Measurements from ENCODE around the gene COL27A1.
A peak's percentile ranks its signal among the peaks of the same experiment; 100 is the strongest.

COL27A1 gene

DNA sequence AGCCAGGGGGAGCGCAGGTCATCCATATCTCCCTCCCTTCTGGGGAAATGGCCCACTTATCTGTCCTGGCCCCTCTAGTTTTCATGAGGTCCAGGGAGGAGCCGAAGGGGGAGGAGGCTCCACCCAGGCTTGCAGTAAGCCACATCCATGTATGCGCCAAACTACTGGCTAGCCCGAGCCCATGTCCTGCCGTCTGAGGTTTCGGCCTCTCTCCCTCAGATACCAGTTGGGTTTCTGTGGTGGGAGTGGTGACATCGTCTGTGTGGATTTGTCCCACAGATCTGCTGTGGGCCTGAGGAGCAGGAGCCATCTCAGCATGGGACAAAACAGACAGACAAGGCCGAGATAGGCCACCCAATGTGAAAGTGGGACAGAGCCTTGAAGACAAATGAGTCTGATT is 89.2 kb downstream of the COL27A1 start:
- TF ChIP-seq, protein P1, sequence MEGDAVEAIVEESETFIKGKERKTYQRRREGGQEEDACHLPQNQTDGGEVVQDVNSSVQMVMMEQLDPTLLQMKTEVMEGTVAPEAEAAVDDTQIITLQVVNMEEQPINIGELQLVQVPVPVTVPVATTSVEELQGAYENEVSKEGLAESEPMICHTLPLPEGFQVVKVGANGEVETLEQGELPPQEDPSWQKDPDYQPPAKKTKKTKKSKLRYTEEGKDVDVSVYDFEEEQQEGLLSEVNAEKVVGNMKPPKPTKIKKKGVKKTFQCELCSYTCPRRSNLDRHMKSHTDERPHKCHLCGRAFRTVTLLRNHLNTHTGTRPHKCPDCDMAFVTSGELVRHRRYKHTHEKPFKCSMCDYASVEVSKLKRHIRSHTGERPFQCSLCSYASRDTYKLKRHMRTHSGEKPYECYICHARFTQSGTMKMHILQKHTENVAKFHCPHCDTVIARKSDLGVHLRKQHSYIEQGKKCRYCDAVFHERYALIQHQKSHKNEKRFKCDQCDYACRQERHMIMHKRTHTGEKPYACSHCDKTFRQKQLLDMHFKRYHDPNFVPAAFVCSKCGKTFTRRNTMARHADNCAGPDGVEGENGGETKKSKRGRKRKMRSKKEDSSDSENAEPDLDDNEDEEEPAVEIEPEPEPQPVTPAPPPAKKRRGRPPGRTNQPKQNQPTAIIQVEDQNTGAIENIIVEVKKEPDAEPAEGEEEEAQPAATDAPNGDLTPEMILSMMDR (conservative IDR thresholded peaks at IDR 0.05; ENCODE audit: low read depth, low read length) = no peak
- H3K4me3 ChIP-seq (ENCODE audit: low read depth, low read length) = no peak overlapping the region
- no peak for DNase-seq (ENCODE audit: low read depth)

DNA sequence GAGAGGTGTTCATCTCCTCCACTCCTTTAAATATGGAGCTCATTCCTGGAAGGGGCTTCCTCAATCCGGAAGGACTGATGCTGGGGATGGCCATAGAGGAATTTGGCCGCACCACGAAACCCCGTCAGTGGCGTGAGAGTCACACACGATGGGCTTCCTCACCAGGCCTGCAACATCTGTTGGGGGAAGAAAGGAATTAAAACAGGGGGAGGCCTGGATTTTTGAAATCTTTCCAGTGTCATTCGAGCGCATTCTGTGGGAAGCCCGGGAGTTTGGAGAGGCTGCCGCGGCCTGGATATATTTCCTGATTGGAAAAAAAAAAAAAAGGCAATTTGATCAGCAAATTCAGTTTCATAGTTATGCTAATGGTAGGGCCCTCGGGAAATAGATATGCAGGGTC is 91.2 kb downstream of the COL27A1 start:
- no peak for DNase-seq (ENCODE audit: low read depth)
- H3K4me3 ChIP-seq (ENCODE audit: low read depth, low read length) = no peak overlapping the region
- TF ChIP-seq, protein P1 (conservative IDR thresholded peaks at IDR 0.05; ENCODE audit: low read depth, low read length) = no peak

DNA sequence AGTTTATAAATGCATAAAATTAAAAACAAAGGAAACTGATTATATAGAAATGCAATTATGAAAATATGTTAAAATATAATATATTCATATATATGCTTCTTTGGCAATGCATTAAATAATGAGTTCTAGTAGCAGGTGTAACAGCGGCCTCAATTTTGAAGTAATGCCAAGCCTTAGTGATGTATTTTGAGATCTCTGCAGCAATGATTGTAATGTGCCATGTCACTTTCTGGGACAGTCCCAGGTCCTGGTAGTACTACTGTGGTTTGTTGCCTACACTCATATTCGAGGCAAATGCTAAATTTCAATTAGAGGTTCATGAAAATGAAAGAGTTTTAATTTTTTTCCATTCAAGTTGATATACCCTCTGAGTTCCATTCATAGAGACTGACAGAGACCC is 91.7 kb downstream of the COL27A1 start:
- DNase-seq (ENCODE audit: low read depth) = no peak
- H3K4me3 ChIP-seq (ENCODE audit: low read depth, low read length) = no peak overlapping the region
- TF ChIP-seq, protein P1 (conservative IDR thresholded peaks at IDR 0.05; ENCODE audit: low read depth, low read length) = no peak

DNA sequence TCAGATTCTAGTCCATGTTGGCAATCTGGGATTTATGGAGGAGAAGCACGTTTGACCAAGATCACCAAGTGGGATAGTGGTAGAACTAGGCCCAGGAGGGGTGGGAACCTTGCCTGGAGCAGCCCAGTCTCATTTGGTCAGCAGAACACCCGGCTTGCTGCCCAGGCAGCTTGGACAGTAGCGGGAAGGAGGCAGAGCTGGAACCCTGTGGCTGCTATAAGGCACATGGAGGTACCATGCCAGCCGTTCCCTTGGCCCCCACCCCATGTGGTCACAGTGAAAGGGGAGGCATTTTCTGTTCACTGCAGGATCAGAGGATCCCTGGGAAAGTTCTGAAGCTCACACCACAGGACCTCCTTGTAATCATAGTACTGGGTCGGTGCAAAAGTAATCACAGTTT is 92.2 kb downstream of the COL27A1 start:
- TF ChIP-seq, protein P1 (conservative IDR thresholded peaks at IDR 0.05; ENCODE audit: low read depth, low read length) = no peak
- no peak overlapping the region for H3K4me3 ChIP-seq (ENCODE audit: low read depth, low read length)
- no peak for DNase-seq (ENCODE audit: low read depth)

DNA sequence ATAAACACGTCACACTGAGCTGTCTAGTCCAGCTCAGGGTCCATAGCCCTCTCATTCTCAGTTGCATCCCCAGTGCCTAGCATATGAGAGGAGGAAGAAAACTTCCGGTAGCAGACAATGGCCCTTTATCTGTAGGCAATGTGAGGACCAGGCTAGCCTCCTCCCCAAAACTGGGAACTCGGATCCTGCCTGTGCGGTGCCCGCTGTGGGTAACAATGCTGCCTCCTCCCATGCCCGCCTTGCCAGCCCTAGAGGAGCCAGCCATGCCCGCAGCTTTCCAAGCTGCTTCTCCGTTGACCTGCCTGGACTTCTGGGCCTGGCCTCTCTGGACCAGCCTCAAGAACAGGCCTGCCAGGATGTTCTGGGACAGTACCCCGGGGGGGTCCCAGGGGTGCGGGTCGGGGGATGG is 93.0 kb downstream of the COL27A1 start:
- no peak for DNase-seq (ENCODE audit: low read depth)
- H3K4me3 ChIP-seq (ENCODE audit: low read depth, low read length) = no peak overlapping the region
- TF ChIP-seq, protein P1 (conservative IDR thresholded peaks at IDR 0.05; ENCODE audit: low read depth, low read length) = no peak

DNA sequence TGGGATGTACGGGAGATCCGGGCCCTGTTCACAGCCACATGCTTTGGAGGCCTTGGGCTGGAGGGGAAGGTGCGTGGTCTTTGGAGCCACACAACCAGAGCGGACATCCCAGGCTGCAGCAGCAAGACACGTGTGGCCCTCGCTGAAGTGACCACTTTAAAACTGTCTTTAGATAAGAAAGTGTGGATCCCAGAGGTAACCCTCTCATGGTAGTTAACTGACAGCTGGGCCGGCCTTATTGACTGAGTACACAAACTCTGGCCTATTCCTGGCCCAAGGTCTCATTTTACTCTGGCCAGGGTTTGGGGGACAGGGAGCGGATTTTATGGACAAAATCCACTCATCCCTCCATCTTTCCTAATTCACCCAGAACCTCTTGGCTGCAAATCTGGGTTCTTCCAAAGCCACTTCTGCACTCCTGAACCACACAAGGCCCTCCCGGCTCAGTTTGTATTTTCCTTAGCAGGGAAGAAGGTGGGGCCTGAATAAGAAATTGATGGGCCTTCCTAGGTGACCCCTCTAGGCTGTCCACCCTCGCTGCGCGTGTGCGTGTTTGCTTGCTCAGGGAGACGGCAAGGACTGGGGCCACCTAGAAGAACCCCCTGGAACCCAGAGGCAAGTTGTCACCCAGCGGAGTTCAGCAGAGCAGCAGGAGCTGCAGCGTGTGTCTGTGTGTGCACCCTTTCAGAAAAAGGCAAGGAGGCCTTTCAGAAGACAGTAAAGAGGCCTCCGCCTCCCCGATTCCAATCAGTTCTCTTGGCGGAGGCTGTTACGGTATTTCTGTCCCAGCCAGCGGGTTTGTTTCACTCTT is 94.3 kb downstream of the COL27A1 start:
- no peak overlapping the region for H3K4me3 ChIP-seq (ENCODE audit: low read depth, low read length)
- no peak for DNase-seq (ENCODE audit: low read depth)
- TF ChIP-seq, protein P1 (conservative IDR thresholded peaks at IDR 0.05; ENCODE audit: low read depth, low read length) = no peak

DNA sequence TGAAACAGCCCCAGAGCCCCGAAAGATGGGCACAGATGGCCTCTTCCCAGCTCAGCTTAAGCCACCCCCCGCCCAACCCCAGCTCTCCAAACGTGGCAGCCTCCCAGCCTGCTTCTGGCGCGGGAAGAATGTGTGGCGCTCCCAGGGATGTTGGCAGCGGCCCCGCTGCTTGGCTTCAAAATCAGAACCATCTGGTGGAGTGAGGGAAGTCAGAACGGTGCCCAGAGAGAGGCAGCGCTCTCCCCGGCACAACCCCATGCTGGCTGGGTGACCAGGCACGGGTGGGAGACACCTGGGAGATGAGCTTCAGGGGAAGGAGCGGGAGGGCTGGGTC is 94.9 kb downstream of the COL27A1 start:
- TF ChIP-seq, protein P1 (conservative IDR thresholded peaks at IDR 0.05; ENCODE audit: low read depth, low read length) = no peak
- DNase-seq (ENCODE audit: low read depth) = peak; percentile 35
- no peak overlapping the region for H3K4me3 ChIP-seq (ENCODE audit: low read depth, low read length)
